Measurements from ENCODE around the gene PRPSAP1. TPM values are rescaled to one million over a fixed set of nuclear protein-coding genes. Genes with fewer than 3 reads are reported as not detected.
A peak's percentile ranks its signal among the peaks of the same experiment; 100 is the strongest.

Gene PRPSAP1
- total and polyA plus RNA-seq, 7 experiments from 2014 or later, result 19.6 to 59.1 (median 53.3) TPM

DNA sequence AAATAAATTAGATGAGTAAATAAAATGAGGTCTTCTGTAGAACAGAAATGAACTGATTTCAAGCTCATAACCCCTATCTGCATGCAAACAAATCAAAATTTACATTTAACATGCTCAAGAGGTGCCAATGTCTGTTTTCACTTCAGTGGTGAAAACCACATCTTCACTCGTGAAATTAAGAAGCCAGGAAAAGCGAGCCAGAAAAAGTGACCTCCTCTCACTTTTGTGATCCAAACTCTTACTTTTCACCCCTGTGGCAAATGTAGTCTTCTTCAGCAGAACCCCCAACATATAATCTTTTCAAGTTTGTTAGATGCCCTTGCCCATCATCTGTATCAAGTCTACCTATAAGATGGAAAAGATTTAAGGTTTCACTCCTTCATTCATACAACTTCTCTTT lies 36.2 kb downstream of the PRPSAP1 start:
- H3K27ac Mint-ChIP-seq, result peak overlapping the region in 1 of 9 donors; percentile 22
- Histone ChIP-seq H3K27me3 (ENCODE audit: control insufficient read depth in 2 of 2, insufficient read depth in 2 of 2, low read length in 2 of 2) (no peaks in the 10 kb centered on the region), H3K9me3 (ENCODE audit: control insufficient read depth in 2 of 3, low read length in 3 of 3) (no peaks in the 10 kb centered on the region), H3K4me1 (ENCODE audit: control insufficient read depth in 2 of 2, insufficient read depth in 2 of 2, low read length in 2 of 2) (no peaks in the 10 kb centered on the region), H3K4me3 (ENCODE audit: low read length) (no peak overlapping the region), H3K36me3 (ENCODE audit: control insufficient read depth in 2 of 3, insufficient read depth in 3 of 3, low read length in 3 of 3) (peaks cover 3 to 19% (median 5%) of the 10 kb centered on the region in 3 experiments), H3K27ac (ENCODE audit: low read depth, low read length) (no peak overlapping the region)
- intact Hi-C loops (cut with micrococcal nuclease), result no loop called here
- H3K36me3 Mint-ChIP-seq, result peaks cover 0 to 41% (median 4%) of the 10 kb centered on the region in 5 donors
- H3K27me3 Mint-ChIP-seq, result no peaks in the 10 kb centered on the region
- H3K4me3 Mint-ChIP-seq, result no peak overlapping the region
- no peak for ATAC-seq
- ChIA-PET POLR2A (no interaction called here), CTCF (no interaction called here)
- H3K4me1 Mint-ChIP-seq, result peaks cover 0 to 9% (median 7%) of the 10 kb centered on the region in 7 donors
- DNase-seq, result no peak
- peaks cover 0 to 3% (median 0%) of the 10 kb centered on the region in 11 donors for H3K9me3 Mint-ChIP-seq

DNA sequence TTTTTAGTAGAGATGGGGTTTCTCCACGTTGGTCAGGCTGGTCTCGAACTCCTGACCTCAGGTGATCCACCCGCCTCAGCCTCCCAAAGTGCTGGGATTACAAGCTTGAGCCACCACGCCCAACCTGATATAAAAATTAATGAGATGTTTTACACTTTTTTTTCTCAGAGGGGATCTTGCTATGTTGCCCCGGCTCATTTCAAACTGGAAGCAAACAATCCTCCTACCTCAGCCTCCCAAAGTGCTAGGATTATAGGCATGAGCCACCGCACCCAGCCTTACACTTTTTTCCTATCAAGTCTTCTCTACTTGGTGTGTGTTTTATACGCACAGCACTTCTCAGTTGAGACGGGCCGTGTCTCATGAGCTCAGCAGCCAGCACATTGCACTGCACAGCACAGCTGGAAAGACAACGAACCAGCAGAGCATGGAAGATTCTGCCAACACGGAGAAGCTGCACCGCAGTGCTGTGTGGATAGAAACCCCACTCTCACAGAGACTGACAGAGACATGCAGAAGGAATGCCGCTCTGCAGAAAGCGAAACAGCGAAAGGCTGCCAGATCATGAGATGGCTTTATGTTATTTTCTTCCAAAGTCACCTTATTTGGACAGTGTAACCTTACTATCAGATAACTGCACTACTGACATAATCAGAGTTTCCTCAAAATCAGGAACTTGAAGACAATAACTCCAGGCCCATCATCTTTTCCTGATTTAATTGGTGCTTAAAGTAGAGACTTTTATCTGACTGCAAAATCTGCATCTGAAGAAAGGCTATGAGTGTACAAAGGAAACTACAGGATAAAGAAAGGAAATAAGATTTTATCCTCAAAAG lies 39.1 kb downstream of the PRPSAP1 start:
- Mint-ChIP-seq H3K36me3 (peaks cover 0 to 43% (median 3%) of the 10 kb centered on the region in 5 donors), H3K27me3 (no peaks in the 10 kb centered on the region), H3K9me3 (no peaks in the 10 kb centered on the region), H3K4me1 (peaks cover 0 to 9% (median 7%) of the 10 kb centered on the region in 7 donors), H3K4me3 (no peak overlapping the region), H3K27ac (peak overlapping the region in 3 of 9 donors; percentile 2 to 76 (median 49))
- Histone ChIP-seq H3K9me3 (ENCODE audit: control insufficient read depth in 2 of 3, low read length in 3 of 3) (no peaks in the 10 kb centered on the region), H3K27ac (ENCODE audit: low read depth, low read length) (no peak overlapping the region), H3K36me3 (ENCODE audit: control insufficient read depth in 2 of 3, insufficient read depth in 3 of 3, low read length in 3 of 3) (peaks cover 6 to 33% (median 12%) of the 10 kb centered on the region in 3 experiments), H3K27me3 (ENCODE audit: control insufficient read depth in 2 of 2, insufficient read depth in 2 of 2, low read length in 2 of 2) (no peaks in the 10 kb centered on the region), H3K4me3 (ENCODE audit: low read length) (no peak overlapping the region), H3K4me1 (ENCODE audit: control insufficient read depth in 2 of 2, insufficient read depth in 2 of 2, low read length in 2 of 2) (no peaks in the 10 kb centered on the region)
- intact Hi-C loops (cut with micrococcal nuclease), result no loop called here
- no peak for DNase-seq
- CTCF ChIA-PET, result interaction anchor here (1.8 kb wide), 1 partner anchor 12 kb away, joined by 4 read pairs; no protein-coding TSS in a partner anchor
- POLR2A ChIA-PET, result no interaction called here
- no peak for ATAC-seq

DNA sequence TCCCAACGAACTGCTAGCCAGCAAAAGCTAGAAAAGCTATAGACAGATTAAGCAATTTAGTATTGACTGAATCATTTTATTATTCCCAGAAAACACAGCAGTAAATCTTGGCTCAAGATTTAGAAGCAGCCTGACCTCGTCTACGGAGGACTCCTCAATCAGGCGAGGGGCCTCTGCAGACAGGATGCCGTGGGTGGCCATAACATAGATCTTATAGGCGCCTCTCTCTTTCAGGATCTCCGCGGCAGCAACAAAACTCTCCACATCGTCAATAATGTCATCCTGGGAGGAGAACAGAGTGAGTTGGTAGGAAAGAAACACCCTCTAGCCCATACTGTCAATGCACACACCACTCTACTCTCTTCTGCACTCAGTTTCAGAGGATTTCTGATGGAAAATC lies 41.0 kb downstream of the PRPSAP1 start:
- Mint-ChIP-seq H3K27ac (no peak overlapping the region), H3K4me1 (peaks cover 0 to 9% (median 7%) of the 10 kb centered on the region in 7 donors), H3K4me3 (no peak overlapping the region), H3K27me3 (no peaks in the 10 kb centered on the region), H3K9me3 (no peaks in the 10 kb centered on the region), H3K36me3 (peaks cover 0 to 44% (median 5%) of the 10 kb centered on the region in 5 donors)
- Histone ChIP-seq H3K27me3 (ENCODE audit: control insufficient read depth in 2 of 2, insufficient read depth in 2 of 2, low read length in 2 of 2) (no peaks in the 10 kb centered on the region), H3K27ac (ENCODE audit: low read depth, low read length) (no peak overlapping the region), H3K36me3 (ENCODE audit: control insufficient read depth in 2 of 3, insufficient read depth in 3 of 3, low read length in 3 of 3) (peaks cover 6 to 28% (median 12%) of the 10 kb centered on the region in 3 experiments), H3K4me3 (ENCODE audit: low read length) (no peak overlapping the region), H3K9me3 (ENCODE audit: control insufficient read depth in 2 of 3, low read length in 3 of 3) (no peaks in the 10 kb centered on the region), H3K4me1 (ENCODE audit: control insufficient read depth in 2 of 2, insufficient read depth in 2 of 2, low read length in 2 of 2) (no peaks in the 10 kb centered on the region)
- no peak for DNase-seq
- ChIA-PET POLR2A (no interaction called here), CTCF (interaction anchor here (1.4 kb wide), 1 partner anchor 9 kb away, joined by 3 read pairs; no protein-coding TSS in a partner anchor)
- intact Hi-C loops (cut with micrococcal nuclease), result no loop called here
- no peak for ATAC-seq

DNA sequence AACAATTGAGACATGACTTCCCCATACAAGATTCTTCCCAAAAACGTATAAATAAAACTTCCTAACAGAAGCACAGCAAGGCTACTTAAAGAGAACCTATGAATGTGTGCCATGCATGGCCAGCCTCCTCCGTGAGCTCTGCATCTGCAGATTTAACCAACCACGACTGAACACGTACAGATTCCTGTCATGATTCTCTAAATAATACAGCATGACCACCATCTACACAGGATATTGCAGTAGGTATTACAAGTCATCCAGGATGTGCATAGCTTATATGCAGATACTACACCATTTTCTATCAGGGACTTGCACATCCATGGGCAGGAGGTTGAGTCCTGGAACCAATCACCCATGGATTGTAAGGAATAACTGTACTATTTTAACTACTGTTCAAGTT lies 44.3 kb downstream of the PRPSAP1 start:
- H3K27me3 Mint-ChIP-seq, result no peaks in the 10 kb centered on the region
- POLR2A ChIA-PET, result interaction anchor here (0.6 kb wide), 1 partner anchor 40 kb away, joined by 3 read pairs; no protein-coding TSS in a partner anchor
- H3K27ac Mint-ChIP-seq, result no peak overlapping the region
- H3K36me3 Mint-ChIP-seq, result peaks cover 0 to 29% (median 5%) of the 10 kb centered on the region in 5 donors
- no peak overlapping the region for H3K27ac ChIP-seq (ENCODE audit: low read depth, low read length)
- no peaks in the 10 kb centered on the region for H3K4me1 Mint-ChIP-seq
- no peak overlapping the region for H3K4me3 Mint-ChIP-seq
- intact Hi-C loops (cut with micrococcal nuclease), result no loop called here
- no peaks in the 10 kb centered on the region for H3K9me3 Mint-ChIP-seq
- DNase-seq, result no peak
- CTCF ChIA-PET, result interaction anchor here (1.0 kb wide), 1 partner anchor 183 kb away, joined by 4 read pairs; no protein-coding TSS in a partner anchor
- no peaks in the 10 kb centered on the region for H3K4me1 ChIP-seq (ENCODE audit: control insufficient read depth in 2 of 2, insufficient read depth in 2 of 2, low read length in 2 of 2)
- no peaks in the 10 kb centered on the region for H3K9me3 ChIP-seq (ENCODE audit: control insufficient read depth in 2 of 3, low read length in 3 of 3)
- no peak overlapping the region for H3K4me3 ChIP-seq (ENCODE audit: low read length)
- no peak for ATAC-seq
- H3K27me3 ChIP-seq (ENCODE audit: control insufficient read depth in 2 of 2, insufficient read depth in 2 of 2, low read length in 2 of 2), result no peaks in the 10 kb centered on the region
- H3K36me3 ChIP-seq (ENCODE audit: control insufficient read depth in 2 of 3, insufficient read depth in 3 of 3, low read length in 3 of 3), result peaks cover 6 to 28% (median 12%) of the 10 kb centered on the region in 3 experiments

DNA sequence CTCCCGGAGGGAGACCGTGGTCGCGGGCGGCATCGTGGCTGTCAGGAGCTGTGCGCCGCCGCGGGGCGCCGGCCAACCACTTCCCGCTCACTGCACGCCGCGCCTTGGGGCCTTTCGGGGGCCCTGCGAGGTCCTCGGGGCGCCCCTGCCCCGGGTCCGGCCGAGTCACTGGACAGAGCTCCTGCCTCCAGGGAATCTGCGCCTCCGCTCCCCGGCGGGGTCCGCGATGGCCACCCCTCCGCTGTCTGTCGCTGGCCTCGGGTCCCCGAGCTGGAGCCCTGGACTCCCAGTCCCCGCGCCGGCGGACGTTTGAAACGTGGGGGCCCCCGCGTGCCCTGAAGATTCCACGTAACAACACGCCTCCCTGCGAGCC lies 45.8 kb downstream of the PRPSAP1 start, which contains the start of gene QRICH2:
TSS of gene QRICH2 (minus strand) at position 311 of the 373 bp plus-strand sequence. CDS start at position 33, 278 bp downstream.
- H3K36me3 Mint-ChIP-seq, result peaks cover 0 to 20% (median 5%) of the 10 kb centered on the region in 5 donors
- peaks cover 0 to 3% (median 0%) of the 10 kb centered on the region in 11 donors for H3K9me3 Mint-ChIP-seq
- ChIA-PET POLR2A (interaction anchor here (1.0 kb wide), 1 partner anchor 185 kb away, joined by 3 read pairs; no protein-coding TSS in a partner anchor), CTCF (interaction anchor here (1.4 to 1.5 kb wide), 2 partner anchors 77 to 90 kb away, joined by 3 to 6 read pairs; no protein-coding TSS in a partner anchor)
- H3K27ac Mint-ChIP-seq, result peak within 1 kb of the TSS in 1 of 9 donors; percentile 10
- H3K9me3 ChIP-seq (ENCODE audit: control insufficient read depth in 2 of 3, low read length in 3 of 3), result no peaks in the 10 kb centered on the region
- intact Hi-C loops (cut with micrococcal nuclease), result no loop called here
- no peak within 1 kb of the TSS for H3K27ac ChIP-seq (ENCODE audit: low read depth, low read length)
- no peak within 1 kb of the TSS for H3K4me3 ChIP-seq (ENCODE audit: low read length)
- DNase-seq (no peak), ATAC-seq (no peak)
- no peaks in the 10 kb centered on the region for H3K27me3 Mint-ChIP-seq
- H3K4me1 ChIP-seq (ENCODE audit: control insufficient read depth in 2 of 2, insufficient read depth in 2 of 2, low read length in 2 of 2), result no peaks in the 10 kb centered on the region
- no peaks in the 10 kb centered on the region for H3K4me1 Mint-ChIP-seq
- peaks cover 5 to 19% (median 12%) of the 10 kb centered on the region in 3 experiments for H3K36me3 ChIP-seq (ENCODE audit: control insufficient read depth in 2 of 3, insufficient read depth in 3 of 3, low read length in 3 of 3)
- no peak within 1 kb of the TSS for H3K4me3 Mint-ChIP-seq
- no peaks in the 10 kb centered on the region for H3K27me3 ChIP-seq (ENCODE audit: control insufficient read depth in 2 of 2, insufficient read depth in 2 of 2, low read length in 2 of 2)

DNA sequence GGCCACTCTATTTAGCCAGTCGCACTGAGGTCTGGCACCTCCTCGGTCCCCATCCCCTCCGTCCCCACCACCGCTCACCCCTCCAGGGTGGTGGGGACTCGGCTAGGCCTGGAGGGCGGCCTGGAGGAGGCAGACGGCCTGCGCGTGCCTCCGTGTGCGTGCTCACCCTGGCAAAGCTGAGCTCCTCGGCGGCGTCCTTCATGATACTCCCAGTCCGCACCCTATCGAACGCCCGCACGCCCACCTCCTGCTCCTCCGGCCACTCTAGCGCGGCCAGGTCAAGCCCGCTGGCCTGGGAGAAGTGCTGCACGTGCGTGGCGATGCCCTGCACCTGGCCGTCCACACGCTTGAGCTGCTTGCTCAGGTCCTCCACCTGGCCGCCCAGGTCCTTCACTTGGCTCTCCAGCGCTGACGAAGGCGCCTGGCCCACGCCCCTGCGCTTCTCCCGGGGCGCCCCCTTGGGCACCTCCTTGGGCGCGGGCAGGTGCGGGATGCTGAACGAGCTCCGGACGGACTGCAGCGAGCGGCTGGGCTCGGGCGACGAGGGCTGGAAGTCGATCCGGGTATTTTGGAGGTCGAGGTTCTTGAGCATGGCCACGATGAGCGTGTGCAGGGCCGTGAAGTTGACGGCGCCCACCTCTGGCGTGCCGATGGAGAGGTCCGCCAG lies 46.3 kb downstream of the PRPSAP1 start:
- intact Hi-C loops (cut with micrococcal nuclease), result no loop called here
- Mint-ChIP-seq H3K4me3 (no peak overlapping the region), H3K9me3 (peaks cover 0 to 3% (median 0%) of the 10 kb centered on the region in 11 donors), H3K36me3 (peaks cover 0 to 16% (median 4%) of the 10 kb centered on the region in 5 donors), H3K4me1 (no peaks in the 10 kb centered on the region), H3K27ac (no peak overlapping the region), H3K27me3 (no peaks in the 10 kb centered on the region)
- Histone ChIP-seq H3K27ac (ENCODE audit: low read depth, low read length) (no peak overlapping the region), H3K9me3 (ENCODE audit: control insufficient read depth in 2 of 3, low read length in 3 of 3) (no peaks in the 10 kb centered on the region), H3K27me3 (ENCODE audit: control insufficient read depth in 2 of 2, insufficient read depth in 2 of 2, low read length in 2 of 2) (no peaks in the 10 kb centered on the region), H3K4me1 (ENCODE audit: control insufficient read depth in 2 of 2, insufficient read depth in 2 of 2, low read length in 2 of 2) (no peaks in the 10 kb centered on the region), H3K4me3 (ENCODE audit: low read length) (no peak overlapping the region), H3K36me3 (ENCODE audit: control insufficient read depth in 2 of 3, insufficient read depth in 3 of 3, low read length in 3 of 3) (peaks cover 0 to 14% (median 8%) of the 10 kb centered on the region in 3 experiments)
- no peak for DNase-seq
- no peak for ATAC-seq
- CTCF ChIA-PET, result interaction anchor here (1.5 kb wide), 1 partner anchor 90 kb away, joined by 6 read pairs; no protein-coding TSS in a partner anchor
- POLR2A ChIA-PET, result interaction anchor here (0.7 kb wide), 1 partner anchor 90 kb away, joined by 3 read pairs; no protein-coding TSS in a partner anchor
